ENCODE measurements around the gene ETV3.

DNA sequence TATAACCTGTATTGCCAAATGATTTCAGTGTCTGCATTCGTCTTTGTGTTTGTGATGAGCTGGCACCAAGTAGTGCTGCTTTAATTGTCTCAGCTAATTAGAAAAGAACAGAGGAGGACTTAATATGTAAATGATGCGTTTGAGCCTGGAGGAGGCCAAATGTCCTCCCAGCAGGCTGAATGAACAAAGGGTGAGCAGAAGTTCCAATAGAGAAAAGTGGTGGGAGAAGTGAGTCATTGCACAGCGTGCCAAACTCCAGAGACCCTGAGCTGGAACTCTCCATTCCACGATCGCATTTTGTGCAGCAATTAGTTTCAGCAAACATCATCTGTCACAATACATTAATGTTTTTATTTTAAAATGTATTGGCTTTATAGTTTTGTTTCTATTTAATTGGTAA, 56.5 kb downstream of the ETV3 start:
- TF ChIP-seq, protein P1, sequence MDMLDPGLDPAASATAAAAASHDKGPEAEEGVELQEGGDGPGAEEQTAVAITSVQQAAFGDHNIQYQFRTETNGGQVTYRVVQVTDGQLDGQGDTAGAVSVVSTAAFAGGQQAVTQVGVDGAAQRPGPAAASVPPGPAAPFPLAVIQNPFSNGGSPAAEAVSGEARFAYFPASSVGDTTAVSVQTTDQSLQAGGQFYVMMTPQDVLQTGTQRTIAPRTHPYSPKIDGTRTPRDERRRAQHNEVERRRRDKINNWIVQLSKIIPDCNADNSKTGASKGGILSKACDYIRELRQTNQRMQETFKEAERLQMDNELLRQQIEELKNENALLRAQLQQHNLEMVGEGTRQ (IDR thresholded peaks at IDR 0.05; ENCODE audit: low read length): no peak
- TF ChIP-seq SP2 (IDR thresholded peaks at IDR 0.05; ENCODE audit: low read length) (no peak), RAD21 (IDR thresholded peaks at IDR 0.05 in 1 of 2, conservative IDR thresholded peaks at IDR 0.05 in 1 of 2; ENCODE audit: low read depth in 2 of 2, low read length in 2 of 2) (no peak), BACH1 (IDR thresholded peaks at IDR 0.05; ENCODE audit: low read length) (no peak), JUN (IDR thresholded peaks at IDR 0.05; ENCODE audit: low read depth, low read length) (no peak), NRF1 (IDR thresholded peaks at IDR 0.05; ENCODE audit: low read depth, low read length) (no peak), MAFK (IDR thresholded peaks at IDR 0.05; ENCODE audit: low read depth, low read length) (no peak), POLR2AphosphoS5 (IDR thresholded peaks at IDR 0.05; ENCODE audit: low read depth, low read length) (no peak), EZH2 (IDR thresholded peaks at IDR 0.05; ENCODE audit: low read depth, low read length, severe bottlenecking) (no peak), BCL11A (IDR thresholded peaks at IDR 0.05; ENCODE audit: low read depth in 2 of 2, low read length in 2 of 2) (no peak), KDM1A (IDR thresholded peaks at IDR 0.05; ENCODE audit: borderline replicate concordance, low read length) (no peak)
- TF ChIP-seq, protein P2, sequence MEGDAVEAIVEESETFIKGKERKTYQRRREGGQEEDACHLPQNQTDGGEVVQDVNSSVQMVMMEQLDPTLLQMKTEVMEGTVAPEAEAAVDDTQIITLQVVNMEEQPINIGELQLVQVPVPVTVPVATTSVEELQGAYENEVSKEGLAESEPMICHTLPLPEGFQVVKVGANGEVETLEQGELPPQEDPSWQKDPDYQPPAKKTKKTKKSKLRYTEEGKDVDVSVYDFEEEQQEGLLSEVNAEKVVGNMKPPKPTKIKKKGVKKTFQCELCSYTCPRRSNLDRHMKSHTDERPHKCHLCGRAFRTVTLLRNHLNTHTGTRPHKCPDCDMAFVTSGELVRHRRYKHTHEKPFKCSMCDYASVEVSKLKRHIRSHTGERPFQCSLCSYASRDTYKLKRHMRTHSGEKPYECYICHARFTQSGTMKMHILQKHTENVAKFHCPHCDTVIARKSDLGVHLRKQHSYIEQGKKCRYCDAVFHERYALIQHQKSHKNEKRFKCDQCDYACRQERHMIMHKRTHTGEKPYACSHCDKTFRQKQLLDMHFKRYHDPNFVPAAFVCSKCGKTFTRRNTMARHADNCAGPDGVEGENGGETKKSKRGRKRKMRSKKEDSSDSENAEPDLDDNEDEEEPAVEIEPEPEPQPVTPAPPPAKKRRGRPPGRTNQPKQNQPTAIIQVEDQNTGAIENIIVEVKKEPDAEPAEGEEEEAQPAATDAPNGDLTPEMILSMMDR (IDR thresholded peaks at IDR 0.05; ENCODE audit: control extremely low read depth in 1 of 3, insufficient read depth in 1 of 3, low read depth in 1 of 3, low read length in 3 of 3): no peak
- TF ChIP-seq, protein P3, sequence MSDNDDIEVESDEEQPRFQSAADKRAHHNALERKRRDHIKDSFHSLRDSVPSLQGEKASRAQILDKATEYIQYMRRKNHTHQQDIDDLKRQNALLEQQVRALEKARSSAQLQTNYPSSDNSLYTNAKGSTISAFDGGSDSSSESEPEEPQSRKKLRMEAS (IDR thresholded peaks at IDR 0.05): no peak
- TF ChIP-seq, protein P4, sequence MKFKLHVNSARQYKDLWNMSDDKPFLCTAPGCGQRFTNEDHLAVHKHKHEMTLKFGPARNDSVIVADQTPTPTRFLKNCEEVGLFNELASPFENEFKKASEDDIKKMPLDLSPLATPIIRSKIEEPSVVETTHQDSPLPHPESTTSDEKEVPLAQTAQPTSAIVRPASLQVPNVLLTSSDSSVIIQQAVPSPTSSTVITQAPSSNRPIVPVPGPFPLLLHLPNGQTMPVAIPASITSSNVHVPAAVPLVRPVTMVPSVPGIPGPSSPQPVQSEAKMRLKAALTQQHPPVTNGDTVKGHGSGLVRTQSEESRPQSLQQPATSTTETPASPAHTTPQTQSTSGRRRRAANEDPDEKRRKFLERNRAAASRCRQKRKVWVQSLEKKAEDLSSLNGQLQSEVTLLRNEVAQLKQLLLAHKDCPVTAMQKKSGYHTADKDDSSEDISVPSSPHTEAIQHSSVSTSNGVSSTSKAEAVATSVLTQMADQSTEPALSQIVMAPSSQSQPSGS (IDR thresholded peaks at IDR 0.05; ENCODE audit: low read length): no peak

Measured in H1 (cell line).